ENCODE measurements around the gene ARHGAP6.

Gene ARHGAP6

DNA sequence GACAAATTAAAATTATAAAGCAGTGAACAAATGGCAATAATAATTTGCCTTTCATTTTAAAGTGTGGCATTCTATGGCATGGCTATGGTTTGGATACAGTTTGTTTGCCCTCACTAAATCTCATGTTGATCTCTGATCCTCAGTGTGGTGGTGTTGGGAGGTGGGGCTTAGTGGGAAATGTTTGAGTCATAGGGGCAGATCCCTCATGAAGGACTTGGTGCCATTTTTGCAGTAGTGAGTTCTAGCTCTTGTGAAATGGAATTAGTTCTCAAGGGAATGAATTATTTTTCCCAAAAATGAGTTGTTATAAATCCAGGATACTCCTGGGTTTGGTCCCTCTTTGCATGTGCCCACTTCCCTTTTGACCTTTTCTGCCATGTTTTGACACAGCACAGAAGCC, 191.1 kb downstream of the ARHGAP6 start:
- TF ChIP-seq, protein P1, sequence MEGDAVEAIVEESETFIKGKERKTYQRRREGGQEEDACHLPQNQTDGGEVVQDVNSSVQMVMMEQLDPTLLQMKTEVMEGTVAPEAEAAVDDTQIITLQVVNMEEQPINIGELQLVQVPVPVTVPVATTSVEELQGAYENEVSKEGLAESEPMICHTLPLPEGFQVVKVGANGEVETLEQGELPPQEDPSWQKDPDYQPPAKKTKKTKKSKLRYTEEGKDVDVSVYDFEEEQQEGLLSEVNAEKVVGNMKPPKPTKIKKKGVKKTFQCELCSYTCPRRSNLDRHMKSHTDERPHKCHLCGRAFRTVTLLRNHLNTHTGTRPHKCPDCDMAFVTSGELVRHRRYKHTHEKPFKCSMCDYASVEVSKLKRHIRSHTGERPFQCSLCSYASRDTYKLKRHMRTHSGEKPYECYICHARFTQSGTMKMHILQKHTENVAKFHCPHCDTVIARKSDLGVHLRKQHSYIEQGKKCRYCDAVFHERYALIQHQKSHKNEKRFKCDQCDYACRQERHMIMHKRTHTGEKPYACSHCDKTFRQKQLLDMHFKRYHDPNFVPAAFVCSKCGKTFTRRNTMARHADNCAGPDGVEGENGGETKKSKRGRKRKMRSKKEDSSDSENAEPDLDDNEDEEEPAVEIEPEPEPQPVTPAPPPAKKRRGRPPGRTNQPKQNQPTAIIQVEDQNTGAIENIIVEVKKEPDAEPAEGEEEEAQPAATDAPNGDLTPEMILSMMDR (IDR thresholded peaks at IDR 0.05; ENCODE audit: control insufficient read depth, extremely low read depth, insufficient read depth) = no peak
- DNase-seq (ENCODE audit: low read depth) = no peak
- no peak overlapping the region for H3K4me3 ChIP-seq (ENCODE audit: low read depth, low read length)

DNA sequence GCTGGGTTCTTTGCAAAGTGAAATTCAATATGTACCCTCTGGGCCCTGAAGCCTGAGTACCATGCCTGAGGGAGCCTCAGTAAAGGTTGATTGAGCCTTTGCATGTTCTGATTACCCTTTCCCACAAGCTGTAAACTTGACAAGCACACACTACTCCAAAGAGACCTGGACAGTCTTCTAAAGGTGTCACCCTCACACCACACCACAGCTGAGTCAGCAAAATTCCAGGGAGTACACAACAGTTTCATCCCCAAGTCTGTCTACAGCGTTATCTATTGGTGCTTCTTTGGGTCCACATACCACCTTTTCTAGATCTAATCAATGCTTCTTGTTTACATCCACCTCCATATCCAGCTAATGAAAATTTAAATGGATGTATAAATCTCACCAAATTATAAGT, 191.7 kb downstream of the ARHGAP6 start:
- no peak overlapping the region for H3K4me3 ChIP-seq (ENCODE audit: low read depth, low read length)
- no peak for DNase-seq (ENCODE audit: low read depth)

DNA sequence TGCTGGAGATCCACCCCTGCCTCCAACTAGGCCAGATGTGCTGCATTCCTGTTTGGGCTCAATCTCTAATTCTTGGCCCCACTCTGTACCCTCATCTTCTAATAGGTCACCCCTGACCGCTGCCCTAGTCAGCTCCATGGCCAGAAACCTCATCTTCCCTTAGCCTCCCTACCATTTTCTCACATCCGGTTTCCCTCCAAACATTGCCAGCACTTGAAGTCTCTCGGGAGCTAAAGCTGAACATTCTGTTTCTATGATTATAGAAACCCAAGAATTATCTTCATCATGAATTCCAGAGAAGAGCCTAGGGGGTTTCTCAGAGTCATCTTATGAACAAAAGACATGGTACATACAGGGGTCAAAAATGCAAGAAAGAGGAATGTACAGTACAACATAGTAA, 192.8 kb downstream of the ARHGAP6 start:
- H3K4me3 ChIP-seq (ENCODE audit: low read depth, low read length) = no peak overlapping the region
- no peak for DNase-seq (ENCODE audit: low read depth)
- TF ChIP-seq, protein P1 (IDR thresholded peaks at IDR 0.05; ENCODE audit: control insufficient read depth, extremely low read depth, insufficient read depth) = no peak

More for the DNA sequence above, 191.7 kb downstream of the ARHGAP6 start:
- TF ChIP-seq, protein P1 (IDR thresholded peaks at IDR 0.05; ENCODE audit: control insufficient read depth, extremely low read depth, insufficient read depth) = no peak

DNA sequence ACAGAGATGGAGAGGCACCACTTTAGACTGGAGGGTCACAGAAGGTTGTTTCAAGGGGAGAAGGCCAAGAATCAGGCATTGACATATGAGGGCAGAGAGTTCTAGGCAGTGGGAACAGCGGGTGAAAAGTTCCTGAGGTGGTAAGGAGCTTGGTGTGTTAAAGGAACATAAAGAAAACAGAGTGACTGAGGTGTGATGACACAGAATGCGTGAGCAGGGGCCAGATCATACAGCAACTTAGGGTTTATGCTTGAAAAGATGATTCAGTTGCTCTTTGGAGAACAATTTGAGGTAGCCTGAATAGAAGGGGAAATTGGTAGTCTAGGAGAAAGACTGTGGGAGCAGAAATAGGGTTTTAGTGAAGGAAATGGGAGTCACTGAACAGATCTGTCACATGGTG, 193.3 kb downstream of the ARHGAP6 start:
- no peak for DNase-seq (ENCODE audit: low read depth)
- H3K4me3 ChIP-seq (ENCODE audit: low read depth, low read length) = no peak overlapping the region
- TF ChIP-seq, protein P1 (IDR thresholded peaks at IDR 0.05; ENCODE audit: control insufficient read depth, extremely low read depth, insufficient read depth) = no peak

DNA sequence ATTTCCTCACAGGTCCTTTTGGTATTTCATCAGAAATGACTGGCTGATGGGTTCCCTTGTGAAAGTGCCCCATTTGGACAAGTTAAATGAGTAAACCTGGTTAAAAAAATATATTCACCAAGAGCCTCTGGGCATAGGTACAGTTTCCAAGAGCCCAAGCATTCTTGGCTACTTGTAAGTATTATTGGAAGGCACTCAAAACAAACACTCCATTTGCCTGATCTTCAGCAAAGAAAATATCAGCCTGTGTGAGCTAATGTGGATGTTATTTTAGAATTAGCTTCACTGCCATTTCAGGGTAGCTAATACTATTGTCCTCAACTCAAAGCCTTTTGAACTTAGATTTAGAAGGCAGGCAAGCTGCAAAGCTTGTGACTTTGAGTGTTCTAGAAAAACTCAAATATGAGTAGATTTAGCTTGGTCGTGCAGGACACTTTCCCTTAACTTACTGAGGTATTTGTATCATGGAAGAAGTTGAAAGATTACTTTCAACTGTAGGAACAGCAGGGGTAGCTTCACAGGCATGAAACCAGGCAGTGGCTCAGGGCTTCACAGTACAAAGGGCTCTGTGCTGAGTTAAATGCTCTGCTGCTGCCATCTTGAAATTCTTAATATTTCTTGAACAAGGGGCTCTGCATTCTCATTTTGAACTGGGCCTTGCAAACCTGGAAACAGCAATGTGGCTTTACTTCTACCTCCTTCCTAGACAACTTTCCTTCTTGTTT, 195.3 kb downstream of the ARHGAP6 start:
- TF ChIP-seq, protein P1 (IDR thresholded peaks at IDR 0.05; ENCODE audit: control insufficient read depth, extremely low read depth, insufficient read depth) = no peak
- H3K4me3 ChIP-seq (ENCODE audit: low read depth, low read length) = no peak overlapping the region
- peak; percentile 80 for DNase-seq (ENCODE audit: low read depth)

DNA sequence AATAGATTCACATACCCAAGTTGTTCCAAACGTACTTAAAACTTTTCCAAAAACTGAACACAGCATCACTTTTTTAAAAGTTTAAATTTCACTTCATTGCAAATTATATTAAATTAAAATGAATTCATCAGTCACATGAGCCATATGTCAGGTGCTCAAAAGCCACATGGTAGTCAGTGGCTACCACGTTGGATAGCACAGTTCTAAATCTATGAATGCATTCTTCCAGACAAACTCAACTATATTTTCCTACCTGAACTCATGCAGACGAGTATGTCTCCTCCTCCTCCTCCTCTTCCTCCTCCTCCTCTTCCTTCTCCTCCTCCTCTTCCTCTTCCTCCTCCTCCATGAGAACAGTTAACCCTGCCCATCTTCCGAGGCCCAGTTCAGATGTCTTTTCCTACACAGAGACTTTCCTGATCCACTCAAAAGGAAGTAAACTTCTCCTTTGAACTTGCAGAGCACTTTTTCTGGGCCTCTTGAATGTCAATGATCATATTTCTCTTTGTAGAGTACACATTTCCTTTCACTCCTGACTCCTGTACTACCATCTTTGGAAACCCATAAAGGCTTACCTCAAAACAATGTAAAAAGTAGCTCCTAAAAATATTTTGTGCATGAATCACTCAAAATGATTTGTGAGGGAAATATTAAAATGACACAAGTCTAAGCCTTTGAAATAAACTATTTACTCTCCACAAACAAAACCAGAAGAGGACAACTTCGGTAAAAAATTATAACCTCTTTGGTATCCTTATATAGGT, 199.9 kb downstream of the ARHGAP6 start:
- TF ChIP-seq, protein P1 (IDR thresholded peaks at IDR 0.05; ENCODE audit: control insufficient read depth, extremely low read depth, insufficient read depth) = no peak
- no peak for DNase-seq (ENCODE audit: low read depth)
- no peak overlapping the region for H3K4me3 ChIP-seq (ENCODE audit: low read depth, low read length)
